Activated T-cell treated with anti-CD3 and anti-CD28 coated beads, Interleukin-2, amount 50 U/mL, for 4 hours (primary cell): ENCODE data around the gene FAM114A1. TPM values are rescaled to one million over a fixed set of nuclear protein-coding genes. Genes with fewer than 3 reads are reported as not detected.

Experiments
- ATAC-seq, 2 donors: fragments of 200-7000 bp; cut with Tn5 transposase; one replicate each; pipeline ENCODE4 v1.10.0; 2021
- DNase-seq: peaks from one replicate; pipeline ENCODE4 v3.0.0-alpha.2; 2020
- H3K27me3 Mint-ChIP-seq: one replicate; pipeline ENCODE4 v1.8.0; 2021; ENCODE audit warnings: low read depth, mixed read lengths
- H3K36me3 Mint-ChIP-seq: one replicate; pipeline ENCODE4 v1.8.0; 2022; ENCODE audit warnings: mixed read lengths; ENCODE audit not compliant: insufficient read depth
- H3K4me1 Mint-ChIP-seq: one replicate; pipeline ENCODE4 v1.8.0; 2021; ENCODE audit warnings: low read depth, mixed read lengths
- H3K4me3 Mint-ChIP-seq: one replicate; pipeline ENCODE4 v1.8.0; 2021; ENCODE audit warnings: mild to moderate bottlenecking, moderate library complexity, mixed read lengths
- H3K9me3 Mint-ChIP-seq: one replicate; pipeline ENCODE4 v1.8.0; 2021; ENCODE audit warnings: mixed read lengths
- total RNA-seq, 3 donors: library from RNA; stranded (reverse); gene quantifications; one replicate each; pipeline ENCODE4 v1.2.1, GENCODE V29; 2021

FAM114A1 gene
- total RNA-seq, 3 donors from 2014 or later, result 0.24 to 0.34 (median 0.25) TPM

DNA sequence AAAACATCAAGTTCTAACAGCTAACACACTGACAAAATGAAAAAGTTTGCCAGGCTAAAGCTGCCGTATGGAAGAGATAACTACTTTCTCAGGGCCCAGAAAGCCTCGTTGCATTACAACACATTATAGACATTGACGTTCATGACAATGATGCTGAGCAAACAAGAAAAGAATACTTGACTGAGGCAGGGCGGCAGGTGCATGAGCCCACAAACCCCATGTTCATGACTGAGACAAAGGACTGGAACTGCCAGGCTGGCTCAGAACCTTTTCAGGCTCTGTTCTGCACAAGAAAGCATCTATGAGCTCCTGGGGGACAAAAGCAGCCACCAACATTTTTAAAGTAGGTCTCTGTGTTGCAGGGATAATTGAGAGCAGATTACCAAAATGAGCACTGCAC, 24.6 kb upstream of the FAM114A1 start:
- ATAC-seq, result no peak
- DNase-seq, result no peak
- H3K9me3 Mint-ChIP-seq, result no peaks in the 10 kb centered on the region
- peaks cover 10% of the 10 kb centered on the region for H3K4me1 Mint-ChIP-seq
- no peak overlapping the region for H3K4me3 Mint-ChIP-seq
- H3K36me3 Mint-ChIP-seq, result peaks cover 11% of the 10 kb centered on the region
- no peaks in the 10 kb centered on the region for H3K27me3 Mint-ChIP-seq

DNA sequence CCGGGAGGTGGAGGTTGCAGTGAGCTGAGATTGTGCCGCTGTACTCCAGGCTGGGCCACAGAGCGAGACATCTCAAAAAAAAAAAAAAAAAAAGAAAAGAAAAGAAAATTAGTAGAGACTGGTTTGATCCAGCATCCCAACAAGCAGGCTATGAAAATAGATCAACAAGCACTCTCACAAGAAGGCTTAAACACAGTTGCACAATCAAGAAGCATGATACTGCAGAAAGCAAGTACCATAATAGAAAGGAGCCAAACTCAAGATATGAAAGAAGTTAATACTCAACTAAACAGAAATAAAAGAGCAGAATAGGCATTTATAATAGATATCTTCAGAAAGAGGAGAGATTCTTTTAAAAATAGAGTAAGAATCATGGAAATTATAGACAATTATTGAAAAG, 21.6 kb upstream of the FAM114A1 start:
- DNase-seq, result no peak
- H3K36me3 Mint-ChIP-seq, result peaks cover 15% of the 10 kb centered on the region
- no peak for ATAC-seq
- peaks cover 12% of the 10 kb centered on the region for H3K9me3 Mint-ChIP-seq
- H3K4me3 Mint-ChIP-seq, result no peak overlapping the region
- no peaks in the 10 kb centered on the region for H3K4me1 Mint-ChIP-seq
- H3K27me3 Mint-ChIP-seq, result no peaks in the 10 kb centered on the region

DNA sequence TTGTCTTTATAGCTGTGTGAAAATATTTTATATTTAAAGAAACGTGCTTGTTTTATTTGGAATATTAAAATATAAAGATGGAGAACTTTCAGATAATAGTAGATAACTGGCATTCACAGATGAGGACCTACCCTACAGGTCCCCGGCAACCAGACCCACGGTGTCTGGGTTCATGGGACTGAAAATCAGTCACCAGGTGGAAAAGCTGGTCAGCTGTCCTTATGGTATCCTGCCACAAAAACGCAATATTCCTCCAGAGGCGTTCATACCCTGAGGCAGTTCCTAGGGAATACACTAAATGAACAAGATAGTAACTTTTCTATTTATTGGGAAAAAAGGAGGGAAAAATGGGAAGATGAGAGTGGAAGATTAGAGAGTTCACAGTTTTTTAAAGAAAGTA, 12.1 kb upstream of the FAM114A1 start:
- peak overlapping the region; percentile 84 for H3K4me3 Mint-ChIP-seq
- DNase-seq, result no peak

DNA sequence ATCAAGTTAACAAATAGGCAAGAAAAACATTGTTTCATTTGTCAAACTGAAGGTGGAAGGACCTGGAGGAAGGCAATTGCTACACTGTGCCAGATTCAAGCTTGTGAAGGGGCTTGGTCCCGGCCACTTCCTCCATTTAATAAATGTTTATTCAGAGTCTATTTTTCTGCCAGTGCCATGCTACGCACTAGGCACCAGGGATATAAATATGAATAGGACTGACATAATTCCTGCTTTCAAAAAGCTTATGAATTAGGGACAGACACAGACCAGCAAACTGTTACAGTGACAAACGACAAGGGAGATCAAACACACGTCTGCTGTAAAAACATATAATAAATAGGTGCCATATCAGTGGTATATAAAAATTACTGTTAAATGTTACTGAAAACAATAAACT, 11.6 kb upstream of the FAM114A1 start:
- Mint-ChIP-seq H3K9me3 (no peaks in the 10 kb centered on the region), H3K4me3 (peak overlapping the region; percentile 84), H3K27me3 (no peaks in the 10 kb centered on the region), H3K4me1 (peaks cover 32% of the 10 kb centered on the region), H3K36me3 (no peaks in the 10 kb centered on the region)
- ATAC-seq (no peak), DNase-seq (no peak)

More for the DNA sequence above, 12.1 kb upstream of the FAM114A1 start:
- H3K36me3 Mint-ChIP-seq, result no peaks in the 10 kb centered on the region
- H3K4me1 Mint-ChIP-seq, result peaks cover 29% of the 10 kb centered on the region
- H3K27me3 Mint-ChIP-seq, result no peaks in the 10 kb centered on the region
- H3K9me3 Mint-ChIP-seq, result no peaks in the 10 kb centered on the region
- no peak for ATAC-seq

- Mint-ChIP-seq H3K4me1 (peaks cover 36% of the 10 kb centered on the region), H3K27me3 (no peaks in the 10 kb centered on the region), H3K4me3 (peak within 1 kb of the TSS; percentile 84), H3K36me3 (no peaks in the 10 kb centered on the region), H3K9me3 (no peaks in the 10 kb centered on the region)
- DNase-seq (peak; percentile 55), ATAC-seq (peak; percentile 32 to 51)
Measured at GRCh38 chr4:38856524-38857337, 10.9 kb upstream of the FAM114A1 start, which contains the start of gene TLR6. Gene TLR6, minus strand, starts transcription at chr4:38856817. Its CDS starts 27,344 bp downstream, at chr4:38829473.

- H3K27me3 Mint-ChIP-seq, result no peaks in the 10 kb centered on the region
- peak; percentile 88 to 90 for ATAC-seq
- DNase-seq, result no peak
- H3K4me3 Mint-ChIP-seq, result peak overlapping the region; percentile 56
- peaks cover 36% of the 10 kb centered on the region for H3K4me1 Mint-ChIP-seq
- no peaks in the 10 kb centered on the region for H3K36me3 Mint-ChIP-seq
- no peaks in the 10 kb centered on the region for H3K9me3 Mint-ChIP-seq
Measured at GRCh38 chr4:38857354-38858096, 10.1 kb upstream of the FAM114A1 start.

DNA sequence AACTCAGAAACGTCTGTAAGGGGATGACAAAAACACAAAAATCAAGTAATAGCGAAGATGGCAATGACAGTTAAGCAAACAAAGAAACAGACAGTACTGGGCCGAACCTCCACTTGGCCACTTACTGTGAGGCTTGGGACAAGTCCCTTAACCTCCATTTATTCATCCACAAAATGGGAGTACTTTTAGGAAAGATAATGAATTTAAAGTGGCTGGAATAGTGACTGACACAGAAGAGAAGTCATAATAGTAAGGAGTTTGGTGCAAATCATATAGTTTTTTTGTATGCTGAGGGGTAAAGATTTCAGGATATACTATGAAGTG, 9.5 kb upstream of the FAM114A1 start:
- DNase-seq, result no peak
- Mint-ChIP-seq H3K27me3 (peaks cover 3% of the 10 kb centered on the region), H3K36me3 (no peaks in the 10 kb centered on the region), H3K4me1 (peaks cover 36% of the 10 kb centered on the region), H3K4me3 (peak overlapping the region; percentile 56), H3K9me3 (no peaks in the 10 kb centered on the region)
- ATAC-seq, result no peak

DNA sequence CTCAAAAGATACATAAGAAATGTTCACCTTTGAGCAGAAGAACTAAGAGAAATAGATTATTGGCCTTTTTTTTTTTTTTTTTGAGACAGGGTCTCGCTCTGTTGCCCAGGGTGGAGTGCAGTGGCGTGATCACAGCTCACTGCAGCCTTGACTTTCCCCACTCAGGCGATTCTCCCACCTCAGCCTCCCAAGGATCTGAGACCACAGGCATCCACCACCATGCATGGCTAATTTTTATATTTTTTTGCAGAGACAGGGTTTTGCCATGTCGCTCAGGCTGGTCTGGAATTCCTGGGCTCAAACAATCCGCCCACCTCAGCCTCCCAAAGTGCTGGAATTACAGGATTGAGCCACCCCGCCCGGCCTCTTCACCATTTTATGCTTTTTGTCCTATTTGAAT, 8.1 kb upstream of the FAM114A1 start:
- H3K4me1 Mint-ChIP-seq, result peaks cover 34% of the 10 kb centered on the region

DNA sequence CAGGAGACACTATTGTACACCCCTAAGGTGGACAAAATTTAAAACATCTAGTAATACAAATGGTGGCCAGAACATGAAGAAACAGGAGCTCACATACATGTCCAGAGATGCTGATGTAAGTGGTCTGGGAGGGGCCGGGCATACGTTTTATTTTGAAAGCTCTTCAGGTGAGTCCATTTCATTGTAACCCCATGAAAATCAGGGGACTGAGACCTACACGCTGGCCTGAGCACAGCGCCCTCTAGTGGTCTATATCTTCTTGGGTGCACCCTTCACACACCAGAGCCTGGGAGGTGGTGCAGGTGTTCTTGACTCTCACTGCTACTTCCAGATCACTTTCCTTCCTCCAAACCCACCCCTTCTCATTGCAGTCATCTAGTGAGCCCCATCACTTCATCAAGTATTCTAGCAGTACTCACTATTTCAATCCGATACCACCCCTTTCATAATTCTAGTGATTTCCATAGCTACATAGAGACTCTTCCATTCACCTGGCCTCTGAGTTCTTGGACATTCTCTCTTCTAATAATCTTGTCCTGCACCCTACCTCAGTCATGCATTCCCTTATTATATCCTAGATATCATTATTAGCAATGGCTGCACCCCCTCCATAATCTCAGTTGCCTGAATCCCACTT, 6.7 kb upstream of the FAM114A1 start:
- peaks cover 5% of the 10 kb centered on the region for H3K27me3 Mint-ChIP-seq
- no peak overlapping the region for H3K4me3 Mint-ChIP-seq
- no peaks in the 10 kb centered on the region for H3K36me3 Mint-ChIP-seq
- peaks cover 34% of the 10 kb centered on the region for H3K4me1 Mint-ChIP-seq
- DNase-seq, result peak; percentile 47
- peak; percentile 42 to 65 for ATAC-seq
- no peaks in the 10 kb centered on the region for H3K9me3 Mint-ChIP-seq

More for the DNA sequence above, 8.1 kb upstream of the FAM114A1 start:
- Mint-ChIP-seq H3K36me3 (no peaks in the 10 kb centered on the region), H3K27me3 (peaks cover 4% of the 10 kb centered on the region), H3K9me3 (no peaks in the 10 kb centered on the region), H3K4me3 (no peak overlapping the region)
- no peak for DNase-seq
- no peak for ATAC-seq

- Mint-ChIP-seq H3K4me3 (no peak overlapping the region), H3K4me1 (peaks cover 26% of the 10 kb centered on the region), H3K36me3 (no peaks in the 10 kb centered on the region), H3K27me3 (peaks cover 5% of the 10 kb centered on the region), H3K9me3 (no peaks in the 10 kb centered on the region)
- DNase-seq (no peak), ATAC-seq (no peak)
Measured at GRCh38 chr4:38861791-38862190, 5.8 kb upstream of the FAM114A1 start.

DNA sequence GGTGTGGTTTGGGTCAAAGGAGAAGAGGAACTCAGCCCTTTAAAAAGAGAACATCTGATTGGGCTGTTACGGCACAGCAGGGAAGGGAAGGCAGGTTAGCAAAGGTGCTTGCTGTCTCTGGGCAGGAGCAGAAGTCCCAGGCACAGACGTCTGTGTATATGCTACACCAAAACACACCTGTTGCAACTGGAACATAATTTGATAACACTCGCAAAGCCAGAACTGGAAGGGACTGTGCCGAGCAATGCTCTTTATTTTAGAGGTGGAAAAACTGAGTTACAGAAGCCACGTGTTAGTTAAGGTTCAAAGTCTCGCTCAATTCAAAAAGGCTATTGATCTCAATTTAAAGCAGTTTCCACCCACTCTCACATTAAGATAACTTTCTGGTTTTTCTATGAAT, 2.2 kb upstream of the FAM114A1 start:
- Mint-ChIP-seq H3K4me3 (no peak overlapping the region), H3K9me3 (no peaks in the 10 kb centered on the region), H3K4me1 (peaks cover 20% of the 10 kb centered on the region), H3K36me3 (no peaks in the 10 kb centered on the region), H3K27me3 (peaks cover 16% of the 10 kb centered on the region)
- no peak for ATAC-seq
- no peak for DNase-seq

- Mint-ChIP-seq H3K4me3 (peak overlapping the region; percentile 67), H3K27me3 (peaks cover 16% of the 10 kb centered on the region)
- no peak for ATAC-seq
Measured at GRCh38 chr4:38866973-38867477, 581 bp upstream of the FAM114A1 start.

DNA sequence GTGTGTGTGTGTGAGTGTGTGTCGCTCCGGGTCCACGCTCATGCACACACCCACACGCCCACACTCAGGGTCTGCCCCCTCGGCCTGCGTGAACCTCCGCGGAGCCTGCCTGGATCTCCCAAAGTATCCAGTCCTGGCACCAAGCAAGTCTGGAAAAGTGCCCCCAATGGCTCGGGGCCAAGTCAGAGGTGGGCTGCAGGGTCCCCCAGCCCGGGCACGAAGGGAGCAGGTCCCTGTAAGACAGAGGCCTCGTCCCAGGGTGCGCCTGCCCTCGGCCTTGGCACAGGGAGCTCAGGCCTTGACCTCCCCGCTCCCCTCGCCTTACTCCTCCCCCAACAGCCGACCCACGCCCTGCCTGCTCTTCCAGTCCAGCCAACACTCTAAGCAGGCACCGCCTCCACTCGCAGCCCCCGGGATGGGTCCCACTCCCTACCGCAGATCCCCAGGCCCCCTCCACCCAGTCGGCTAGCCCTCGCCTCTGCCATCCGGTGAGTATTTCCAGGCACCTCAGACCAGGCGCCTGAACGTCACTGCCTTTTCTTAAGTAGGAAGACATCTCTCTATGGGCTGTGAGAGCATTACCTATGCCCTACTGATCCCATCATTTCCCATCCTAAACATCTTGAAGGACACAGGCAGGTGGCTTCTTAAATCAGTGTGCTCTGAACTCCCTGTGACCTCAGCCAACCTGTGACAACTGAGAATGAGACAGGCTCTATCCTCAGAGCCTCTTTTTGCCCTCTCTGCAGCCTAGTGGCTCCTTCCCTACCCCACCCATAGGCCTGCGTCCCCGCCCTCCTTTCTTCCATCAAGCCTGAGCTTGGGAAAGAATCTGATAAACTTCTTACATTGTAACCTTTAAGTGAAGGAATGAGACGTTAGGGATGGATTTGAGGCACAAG, 704 bp downstream of the FAM114A1 start:
- peaks cover 13% of the 10 kb centered on the region for H3K4me1 Mint-ChIP-seq
- H3K27me3 Mint-ChIP-seq, result peaks cover 12% of the 10 kb centered on the region
- no peaks in the 10 kb centered on the region for H3K36me3 Mint-ChIP-seq
- H3K4me3 Mint-ChIP-seq, result peak overlapping the region; percentile 59
- DNase-seq, result no peak
- no peaks in the 10 kb centered on the region for H3K9me3 Mint-ChIP-seq
- peak in 1 of 2 donors; percentile 12 for ATAC-seq

More at GRCh38 chr4:38866973-38867477, 581 bp upstream of the FAM114A1 start:
- no peak for DNase-seq
- Mint-ChIP-seq H3K9me3 (no peaks in the 10 kb centered on the region), H3K36me3 (no peaks in the 10 kb centered on the region), H3K4me1 (peaks cover 13% of the 10 kb centered on the region)
